Measurements from ENCODE around the gene SPRYD7. TPM values are rescaled to one million over a fixed set of nuclear protein-coding genes. Genes with fewer than 3 reads are reported as not detected.

Gene SPRYD7
- total RNA-seq (2022; extraction: Qiagen RNA extraction; ENCODE audit: low read depth), result 9.1 to 12.9 TPM (median 10.5 TPM) in 5 replicates

DNA sequence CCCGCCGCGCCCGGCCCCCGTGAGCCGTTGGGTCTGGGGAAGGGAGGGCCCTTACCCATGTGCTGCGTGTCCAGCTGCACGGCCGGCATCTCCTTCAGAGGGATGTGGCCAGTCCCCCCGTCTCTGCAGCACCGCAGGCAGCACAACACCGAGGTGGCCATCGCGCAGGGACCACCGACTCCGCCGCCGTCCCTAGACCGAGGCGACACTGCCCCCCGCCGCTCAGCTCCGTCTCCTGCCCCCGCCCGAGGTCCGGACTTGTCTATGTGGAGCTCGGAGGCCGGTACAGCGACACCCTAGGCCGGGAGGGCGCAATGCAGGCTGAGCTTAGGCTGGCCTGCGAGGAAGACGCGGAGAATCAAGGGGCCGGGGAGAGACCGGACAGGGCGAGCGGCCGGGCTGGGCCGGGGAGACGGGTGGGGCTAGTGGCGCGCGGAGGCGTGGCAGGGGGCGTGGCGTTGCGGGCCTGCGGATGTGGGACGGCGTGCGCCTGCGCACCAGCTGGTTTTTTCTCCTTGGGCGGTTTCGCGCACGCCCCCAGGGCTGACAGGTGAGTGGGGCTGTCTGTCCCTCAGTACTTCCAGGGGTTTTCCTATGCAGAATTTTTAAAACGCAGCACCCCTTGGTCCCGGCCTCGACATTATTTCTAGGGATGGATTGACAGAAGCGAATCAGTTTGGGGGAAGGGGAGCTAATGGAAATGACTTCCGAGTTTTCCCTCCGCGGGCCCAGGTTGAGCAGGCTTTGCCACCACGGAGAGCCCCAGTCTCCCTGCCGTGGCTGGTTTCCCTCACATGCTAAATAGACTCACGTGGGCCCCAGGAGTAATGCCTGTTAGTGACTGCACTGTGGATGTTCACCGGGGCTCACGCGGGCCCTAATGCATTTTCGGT, at the start of gene SPRYD7:
Gene SPRYD7 (minus strand): TSS at position 266 of the 893 bp plus-strand sequence. CDS start 105 bp downstream, at position 161.

Other genes with a start within 250 kb of the SPRYD7 start
- 57.2 to 73.8 TPM (median 70.9 TPM) in 5 replicates for gene EBPL, start 244.9 kb downstream of the SPRYD7 start, total RNA-seq (2022; extraction: Qiagen RNA extraction; ENCODE audit: low read depth)
- gene KPNA3, start 143.7 kb downstream of the SPRYD7 start, total RNA-seq (2022; extraction: Qiagen RNA extraction; ENCODE audit: low read depth), result 19.7 to 33.3 TPM (median 28.2 TPM) in 5 replicates
- gene TRIM13, start 60.7 kb upstream of the SPRYD7 start, total RNA-seq (2022; extraction: Qiagen RNA extraction; ENCODE audit: low read depth), result 13.8 to 16.1 TPM (median 15.2 TPM) in 5 replicates
- 0.41 to 1.0 TPM (median 0.59 TPM) in 5 replicates for gene KCNRG, start 79.1 kb upstream of the SPRYD7 start, total RNA-seq (2022; extraction: Qiagen RNA extraction; ENCODE audit: low read depth)